GM15510 (cell line): ENCODE results near the gene KRTAP1-5.
"Not testable (repeated sequence)": the region's sequence is repeated elsewhere in the genome, so short reads cannot be mapped to it uniquely, and the experiment has no call there.

Experiments
- POLR2A ChIP-seq: IDR thresholded peaks from 3 replicates; pipeline ENCODE4 v1.6.1; 2011; ENCODE audit warnings: borderline replicate concordance; ENCODE audit not compliant: insufficient read length; ENCODE audit errors: extremely low read depth

The KRTAP1-5 gene

GRCh38 chr17:41054025-41054424 lies 27.0 kb upstream of the KRTAP1-5 start:
- no peak for TF ChIP-seq POLR2A

GRCh38 chr17:41052566-41052965 lies 25.6 kb upstream of the KRTAP1-5 start:
- no peak for TF ChIP-seq POLR2A

GRCh38 chr17:41049110-41049509 lies 22.1 kb upstream of the KRTAP1-5 start:
- TF ChIP-seq POLR2A = no peak

- TF ChIP-seq POLR2A = no peak
Measured at GRCh38 chr17:41048441-41048840, 21.4 kb upstream of the KRTAP1-5 start.

GRCh38 chr17:41046735-41047465 lies 19.9 kb upstream of the KRTAP1-5 start, which contains the start of gene KRTAP2-1:
KRTAP2-1 (minus strand) TSS chr17:41047316; CDS start chr17:41047267, 49 bp downstream.
- not testable (repeated sequence) for TF ChIP-seq POLR2A

GRCh38 chr17:41042953-41043352 lies 15.9 kb upstream of the KRTAP1-5 start:
- no peak for TF ChIP-seq POLR2A

GRCh38 chr17:41040783-41041571 lies 14.0 kb upstream of the KRTAP1-5 start, which contains the start of gene KRTAP1-1:
KRTAP1-1 (minus strand) TSS chr17:41041450; CDS start chr17:41041397, 53 bp downstream.
- TF ChIP-seq POLR2A = not testable (repeated sequence)

GRCh38 chr17:41037853-41038350 lies 10.9 kb upstream of the KRTAP1-5 start:
- TF ChIP-seq POLR2A = no peak

GRCh38 chr17:41034346-41034935 lies 7.4 kb upstream of the KRTAP1-5 start, which contains the start of gene KRTAP1-3:
KRTAP1-3 (minus strand) TSS chr17:41034874; CDS start chr17:41034821, 53 bp downstream.
- not testable (repeated sequence) for TF ChIP-seq POLR2A

- TF ChIP-seq POLR2A = no peak
Measured at GRCh38 chr17:41029633-41030245, 2.7 kb upstream of the KRTAP1-5 start, which contains the start of gene KRTAP1-4. KRTAP1-4 (minus strand) TSS chr17:41030195; CDS start chr17:41030078, 117 bp downstream.

GRCh38 chr17:41024697-41025096 lies 2.3 kb downstream of the KRTAP1-5 start:
- TF ChIP-seq POLR2A = no peak

- no peak for TF ChIP-seq POLR2A
Measured at GRCh38 chr17:41020336-41020735, 6.7 kb downstream of the KRTAP1-5 start.

GRCh38 chr17:41019415-41019814 lies 7.6 kb downstream of the KRTAP1-5 start:
- TF ChIP-seq POLR2A = no peak

- TF ChIP-seq POLR2A = no peak
Measured at GRCh38 chr17:41018541-41018940, 8.5 kb downstream of the KRTAP1-5 start.
